ENCODE results near the gene SLC22A23.
A peak's percentile ranks its signal among the peaks of the same experiment; 100 is the strongest.

Gene SLC22A23

DNA sequence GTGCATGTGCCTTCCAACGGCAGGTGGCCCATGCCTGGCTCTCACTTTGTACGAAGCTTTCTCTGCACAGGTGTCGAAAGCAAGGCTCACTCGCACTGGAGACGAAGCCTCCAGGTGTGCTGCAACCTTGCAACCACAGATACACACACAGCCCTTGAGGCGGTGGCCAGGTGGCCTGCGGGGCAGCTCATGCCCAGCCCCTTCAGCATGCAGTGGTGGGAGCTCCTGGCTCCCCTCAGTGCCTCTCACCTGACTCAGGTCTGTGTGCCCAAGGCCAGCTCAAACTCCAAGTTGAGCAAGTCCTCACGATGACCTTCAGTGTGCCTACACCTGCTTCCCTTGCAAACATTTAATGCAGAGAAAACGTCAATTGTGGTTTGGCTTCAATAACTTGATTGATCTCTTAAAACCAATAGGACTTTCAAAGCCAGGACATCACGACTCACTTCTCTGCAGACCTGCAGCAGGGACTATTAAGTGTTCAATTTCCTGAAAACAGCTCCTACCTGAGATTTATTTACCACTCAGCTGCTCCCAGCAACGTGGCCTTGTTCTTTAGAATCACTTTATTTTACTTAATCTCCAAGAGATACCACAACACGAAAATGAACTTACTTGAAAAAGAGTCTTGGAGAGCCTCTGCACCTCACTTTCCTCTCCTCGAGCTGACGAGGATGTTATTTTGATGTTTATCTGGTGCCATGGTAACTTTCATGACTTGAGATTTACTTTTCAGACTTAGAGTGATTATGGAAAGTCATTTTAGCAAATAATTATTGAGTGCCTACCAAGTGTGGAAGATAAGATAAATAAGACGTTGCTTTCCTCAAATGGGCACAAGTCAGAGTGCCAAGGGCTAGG, 86.3 kb downstream of the SLC22A23 start:
- DNase-seq (ENCODE audit: low read depth), result no peak

DNA sequence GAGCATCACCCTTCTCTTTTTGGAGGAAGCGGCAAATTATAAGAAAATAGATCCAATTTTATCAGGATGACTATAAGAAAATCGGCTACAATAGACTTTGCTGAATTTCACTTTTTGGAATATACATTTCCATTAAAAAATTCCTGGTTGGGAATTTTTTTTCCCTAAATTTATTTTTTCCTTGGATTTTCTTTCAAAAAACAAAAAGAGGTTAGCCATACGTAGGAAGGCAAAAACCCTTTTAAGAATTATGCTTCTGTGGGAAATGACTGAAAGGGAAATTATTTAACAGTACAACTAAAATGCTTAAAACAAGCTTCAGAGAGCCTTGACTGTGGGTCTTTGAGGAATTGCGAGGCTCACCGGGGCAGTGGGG, 86.9 kb downstream of the SLC22A23 start:
- no peak for DNase-seq (ENCODE audit: low read depth)

DNA sequence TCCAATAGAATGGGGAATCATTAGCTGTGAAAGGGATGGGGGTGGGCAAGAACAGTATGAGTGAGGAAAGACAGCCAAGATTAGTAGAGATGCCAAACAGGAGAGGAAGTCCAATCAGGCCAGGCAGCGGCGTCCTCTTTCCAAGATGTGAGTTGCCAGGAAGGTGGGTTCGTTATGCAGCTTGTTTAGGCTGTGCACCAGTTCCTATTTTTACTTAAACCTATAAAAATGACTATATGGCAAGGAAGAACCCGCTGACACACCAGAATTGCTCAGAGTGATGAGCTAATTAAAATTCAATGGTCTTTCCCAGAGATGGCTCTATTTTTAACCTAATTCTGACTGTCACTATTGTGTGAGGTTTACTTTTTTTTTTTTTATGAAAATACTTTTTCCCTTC, 88.2 kb downstream of the SLC22A23 start:
- DNase-seq (ENCODE audit: low read depth), result no peak

- DNase-seq (ENCODE audit: low read depth), result no peak
Measured at GRCh38 chr6:3367630-3368029, 89.2 kb downstream of the SLC22A23 start.

DNA sequence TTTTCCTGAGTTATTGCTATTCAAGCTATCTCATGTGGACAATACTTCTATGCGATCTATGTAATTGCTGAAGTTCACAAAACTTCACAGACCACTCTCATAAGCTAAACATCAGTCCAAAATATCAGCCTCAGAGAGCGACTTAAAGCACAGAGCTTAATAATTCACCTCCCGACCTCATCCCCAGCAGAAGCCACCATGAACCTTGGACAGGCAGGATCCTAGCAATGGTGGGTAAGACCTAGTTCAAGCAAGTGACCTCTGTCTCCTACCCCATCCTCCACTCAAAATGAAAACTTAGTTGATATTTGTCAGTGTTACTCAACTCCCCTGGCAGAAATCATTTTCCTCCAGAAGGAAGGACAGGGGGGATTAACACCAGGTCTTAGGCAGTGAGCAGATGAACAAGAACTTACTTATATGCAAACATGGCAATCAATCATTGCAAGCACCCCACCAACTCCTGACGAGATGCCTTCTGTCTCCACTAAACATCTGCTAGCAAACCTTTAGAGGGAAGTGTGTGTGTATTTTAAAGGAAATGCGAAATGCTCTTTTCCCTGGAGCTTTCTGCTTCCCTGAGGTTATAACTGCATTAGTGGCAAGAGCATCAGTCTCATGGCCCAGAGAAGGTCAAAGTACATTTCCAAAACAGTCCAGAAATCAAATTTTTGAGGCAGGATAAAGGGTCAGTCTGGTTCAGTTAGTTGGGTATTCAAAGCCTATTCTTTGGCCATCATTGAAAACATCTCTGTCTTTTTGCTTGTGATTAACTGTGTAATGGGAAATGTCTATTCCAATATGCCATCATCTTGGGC, 90.0 kb downstream of the SLC22A23 start:
- no peak for DNase-seq (ENCODE audit: low read depth)

DNA sequence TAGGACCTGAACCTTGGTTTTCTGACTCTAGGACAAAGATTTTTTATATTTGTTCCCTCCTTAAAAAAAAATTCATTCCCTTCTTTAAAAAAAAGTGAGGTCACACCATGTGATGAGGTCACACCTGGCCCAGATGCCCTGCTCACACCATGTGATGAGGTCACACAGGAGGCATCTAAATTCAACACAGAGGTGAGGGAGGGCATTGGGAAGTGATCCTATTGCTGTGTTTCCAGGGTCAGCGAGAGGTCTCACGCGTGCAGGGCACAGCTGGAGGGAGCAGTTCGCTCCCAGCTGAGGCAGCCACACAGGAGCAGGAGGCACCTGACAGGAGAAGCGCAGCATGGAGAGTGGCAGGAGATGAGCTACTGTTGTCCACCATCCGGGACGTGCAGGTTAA, 92.5 kb downstream of the SLC22A23 start:
- no peak for DNase-seq (ENCODE audit: low read depth)

DNA sequence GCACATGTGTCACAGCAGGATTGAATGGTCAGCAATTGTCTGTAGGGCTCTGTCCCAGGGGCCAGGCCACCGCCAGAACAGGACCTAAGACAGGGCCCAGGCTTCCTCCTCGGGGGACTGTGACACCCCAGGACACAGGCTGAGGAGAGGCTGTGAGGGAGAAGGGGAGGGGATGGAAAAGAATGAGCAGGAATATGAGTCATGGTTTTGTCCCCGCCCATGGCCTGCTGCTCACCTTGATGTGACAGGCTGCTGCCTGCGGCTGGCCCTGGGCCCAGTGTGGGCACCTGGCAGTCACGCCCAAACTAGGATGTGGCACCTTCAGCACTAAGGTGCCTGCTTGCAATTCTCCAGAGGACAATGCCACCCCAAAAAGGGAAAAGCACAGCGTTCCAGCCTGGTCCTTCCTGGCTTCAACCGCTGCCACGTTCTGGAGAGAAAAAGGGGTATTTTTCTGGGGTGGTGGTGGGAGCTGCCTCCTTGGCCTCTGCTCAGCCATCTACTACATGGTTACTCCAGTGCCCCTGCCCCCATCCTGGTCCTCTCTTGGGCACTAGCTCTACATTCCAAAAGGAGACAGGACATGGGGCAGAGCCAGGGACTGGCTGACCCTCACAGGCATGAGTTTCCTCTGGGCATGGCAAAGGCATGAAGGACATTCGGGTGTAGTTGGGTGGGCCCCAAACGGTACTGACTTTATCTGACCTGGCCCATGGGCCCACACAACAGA, 93.4 kb downstream of the SLC22A23 start:
- no peak for DNase-seq (ENCODE audit: low read depth)

DNA sequence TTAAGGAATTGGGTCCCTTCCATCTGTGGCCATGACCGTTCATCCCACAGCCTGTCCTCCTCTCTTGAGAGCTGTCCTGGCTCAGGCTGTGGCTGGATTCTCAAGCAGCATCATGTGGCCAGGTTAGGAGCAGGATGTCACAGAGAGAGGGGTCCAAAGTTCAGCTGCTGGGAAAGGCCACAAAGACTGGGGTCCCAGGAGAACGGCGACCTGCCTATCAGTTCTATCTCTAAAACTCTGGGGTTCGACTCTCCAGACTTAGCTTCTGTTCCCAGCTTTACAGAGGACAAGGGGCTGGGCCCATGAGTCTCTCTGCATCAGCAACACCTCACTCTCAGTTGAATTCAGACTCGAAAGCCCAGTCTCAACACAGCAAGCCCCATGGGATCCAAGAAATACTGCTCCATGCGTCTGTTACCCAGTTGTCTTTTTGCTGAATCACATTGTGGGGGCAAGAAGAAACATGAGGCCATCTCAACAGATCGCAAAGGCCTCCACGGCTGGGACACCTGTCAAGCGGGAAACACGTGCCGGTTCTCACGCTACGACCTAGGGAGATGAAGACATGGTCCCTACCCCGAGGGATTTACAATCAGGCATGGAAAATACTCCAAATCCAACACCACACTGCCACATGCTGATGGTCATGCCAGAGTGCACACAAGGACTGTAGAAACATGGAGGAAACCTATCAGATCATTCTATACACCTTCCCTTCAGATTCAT, 95.4 kb downstream of the SLC22A23 start:
- DNase-seq (ENCODE audit: low read depth), result no peak

DNA sequence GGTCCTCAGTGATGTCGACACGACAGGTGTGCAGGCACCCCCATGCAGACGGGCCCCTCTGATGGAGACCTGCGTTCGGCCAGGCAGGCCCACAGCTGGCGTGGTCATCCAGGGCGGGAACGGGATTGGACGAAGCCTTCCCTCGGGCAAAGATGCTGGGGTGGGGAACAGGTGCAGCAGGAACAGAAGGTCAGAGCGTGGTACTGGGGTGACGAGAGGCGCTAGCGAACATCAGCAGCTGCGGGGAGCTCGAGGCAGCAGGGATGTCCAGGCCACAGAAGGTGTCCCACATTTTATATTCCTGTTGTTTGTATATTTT, 96.2 kb downstream of the SLC22A23 start:
- no peak for DNase-seq (ENCODE audit: low read depth)

- DNase-seq (ENCODE audit: low read depth), result no peak
Measured at GRCh38 chr6:3359973-3360726, 96.7 kb downstream of the SLC22A23 start.

DNA sequence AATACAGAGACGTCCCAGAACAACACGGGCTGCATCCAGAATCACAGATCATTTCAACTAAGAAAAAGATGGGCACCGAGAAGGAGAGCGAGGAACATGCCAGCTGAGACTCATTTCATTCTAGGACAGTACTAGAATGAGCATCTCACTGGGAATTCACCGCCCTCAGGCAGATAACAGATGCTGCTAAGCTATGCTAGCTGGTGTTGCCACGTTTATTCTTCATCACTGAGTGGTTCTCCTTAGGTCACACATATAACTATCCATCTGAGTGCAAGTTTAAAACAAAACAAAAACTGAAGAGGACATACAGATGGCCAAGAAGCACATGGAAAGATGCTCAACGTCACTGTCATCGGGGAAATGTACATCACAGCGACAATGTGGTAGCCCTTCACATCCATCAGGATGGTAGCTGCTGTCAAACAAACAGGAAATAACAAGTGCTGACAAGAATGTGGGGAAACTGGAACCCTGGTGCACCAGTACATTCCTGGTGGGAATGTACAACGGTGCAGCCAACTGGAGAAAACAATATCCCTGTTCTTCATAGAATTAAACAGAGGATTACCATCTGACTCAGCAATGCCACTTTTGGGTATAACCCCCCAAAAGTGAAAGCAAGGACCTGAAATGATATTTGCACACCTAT, 97.6 kb downstream of the SLC22A23 start:
- no peak for DNase-seq (ENCODE audit: low read depth)

- DNase-seq (ENCODE audit: low read depth), result no peak
Measured at GRCh38 chr6:3358413-3359100, 98.3 kb downstream of the SLC22A23 start.

- DNase-seq (ENCODE audit: low read depth), result no peak
Measured at GRCh38 chr6:3357678-3358077, 99.2 kb downstream of the SLC22A23 start.

DNA sequence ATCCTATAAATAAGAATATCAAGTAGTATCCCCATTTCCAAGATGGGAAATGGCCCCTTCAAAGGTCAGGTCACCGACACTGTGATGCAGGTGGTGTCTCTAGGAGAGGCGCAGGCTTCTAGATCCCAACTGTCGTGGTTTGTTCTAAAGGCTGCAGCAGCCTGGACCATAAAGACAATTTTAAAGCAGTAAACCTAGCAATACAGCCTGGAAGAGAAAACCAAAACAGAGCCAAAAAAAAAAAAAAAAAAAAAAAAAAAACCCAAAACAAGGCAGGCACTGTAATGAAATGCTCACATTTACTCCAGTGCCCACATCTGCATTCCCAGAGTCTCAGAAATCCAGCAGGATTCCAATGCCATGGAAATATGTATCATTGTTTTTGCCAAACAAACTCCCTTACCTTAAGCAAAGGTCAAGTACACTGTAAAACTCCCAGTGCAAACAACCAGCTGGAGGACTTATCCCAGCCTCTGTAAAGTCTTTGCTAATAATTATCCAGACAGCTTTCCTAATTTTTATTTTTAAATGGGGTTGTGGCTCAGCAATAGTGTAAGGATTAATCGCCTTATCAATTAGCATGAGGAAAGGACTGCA, 99.9 kb downstream of the SLC22A23 start:
- DNase-seq (ENCODE audit: low read depth), result no peak

DNA sequence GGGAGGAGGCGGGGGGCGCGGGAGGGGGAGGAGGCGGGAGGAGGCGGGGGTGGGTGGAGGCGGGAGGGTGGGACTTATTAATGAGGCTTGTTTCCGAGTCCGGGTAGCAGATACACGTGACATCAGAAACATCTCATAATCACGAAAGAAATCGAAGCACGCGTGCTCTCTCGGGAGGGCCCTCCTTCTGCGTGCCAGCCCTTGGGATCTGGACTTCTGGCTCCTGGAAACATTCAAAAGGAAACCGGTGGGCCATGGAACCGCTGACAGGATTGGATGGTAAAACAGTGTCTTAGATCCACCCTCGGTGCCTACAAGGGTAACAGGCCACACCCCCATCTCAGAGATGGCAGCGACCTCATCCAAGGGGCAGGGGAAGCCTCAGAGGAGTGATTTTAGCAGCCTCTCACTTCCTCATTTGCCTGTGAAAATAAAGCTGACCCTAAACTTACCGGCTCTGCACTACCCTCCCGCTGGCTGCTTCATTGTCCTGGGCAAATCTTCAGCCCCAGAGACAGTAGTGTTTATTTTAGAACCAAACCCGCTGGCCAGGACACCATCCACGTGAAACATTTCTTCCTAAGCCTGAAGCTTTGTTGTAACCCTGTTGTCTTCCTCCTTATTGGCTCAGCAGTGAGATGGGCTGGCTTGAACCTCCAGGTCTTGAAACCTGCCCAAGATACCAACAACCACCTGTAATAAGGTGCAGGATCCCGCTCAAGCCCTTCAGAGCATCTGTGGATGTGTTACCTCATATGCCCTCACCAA, 100.6 kb downstream of the SLC22A23 start:
- peak; percentile 70 for DNase-seq (ENCODE audit: low read depth)

GRCh38 chr6:3355358-3356055, 101.3 kb downstream of the SLC22A23 start:
- peak; percentile 33 for DNase-seq (ENCODE audit: low read depth)

DNA sequence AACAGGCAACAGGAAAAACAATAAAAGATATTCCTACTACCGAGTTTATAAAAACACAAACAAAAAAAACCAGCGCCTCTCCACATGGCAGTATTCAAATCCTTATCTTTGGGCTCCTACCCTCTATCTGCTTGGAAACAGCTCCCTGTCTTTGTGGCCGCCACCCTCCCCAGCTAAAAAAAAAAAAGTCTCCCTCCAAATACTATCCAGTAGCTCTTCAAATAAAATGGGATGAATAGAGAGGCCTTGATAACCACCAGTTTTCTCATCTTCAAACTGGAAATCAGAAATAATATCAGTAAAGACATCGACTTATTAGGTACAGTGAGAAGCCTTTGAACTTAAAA, 101.9 kb downstream of the SLC22A23 start:
- no peak for DNase-seq (ENCODE audit: low read depth)

GRCh38 chr6:3353939-3354338, 102.9 kb downstream of the SLC22A23 start:
- DNase-seq (ENCODE audit: low read depth), result no peak
